ENCODE data around the gene UBN1.

UBN1 gene

GRCh38 chr16:4879049-4879448 is 31.8 kb downstream of the UBN1 start:
- TF ChIP-seq SIN3A (IDR thresholded peaks at IDR 0.05; ENCODE audit: borderline replicate concordance, insufficient read depth, low read length) (no peak), FOXP2 (optimal IDR thresholded peaks at IDR 0.05; ENCODE audit: borderline replicate concordance, extremely low read depth, extremely low read length, insufficient read depth) (no peak), REST (IDR thresholded peaks at IDR 0.05; ENCODE audit: insufficient read depth in 1 of 2, low read depth in 2 of 2, low read length in 2 of 2) (no peak), TAF1 (IDR thresholded peaks at IDR 0.05; ENCODE audit: borderline replicate concordance, insufficient read depth, low read length) (no peak), POLR2AphosphoS5 (IDR thresholded peaks at IDR 0.05; ENCODE audit: low read depth, low read length) (no peak)

GRCh38 chr16:4880006-4880580 is 32.8 kb downstream of the UBN1 start:
- TF ChIP-seq SIN3A (IDR thresholded peaks at IDR 0.05; ENCODE audit: borderline replicate concordance, insufficient read depth, low read length) (no peak), REST (IDR thresholded peaks at IDR 0.05; ENCODE audit: insufficient read depth in 1 of 2, low read depth in 2 of 2, low read length in 2 of 2) (no peak), TAF1 (IDR thresholded peaks at IDR 0.05; ENCODE audit: borderline replicate concordance, insufficient read depth, low read length) (no peak), POLR2AphosphoS5 (IDR thresholded peaks at IDR 0.05; ENCODE audit: low read depth, low read length) (no peak), FOXP2 (optimal IDR thresholded peaks at IDR 0.05; ENCODE audit: borderline replicate concordance, extremely low read depth, extremely low read length, insufficient read depth) (no peak)

GRCh38 chr16:4882000-4882632 is 34.8 kb downstream of the UBN1 start:
- TF ChIP-seq POLR2AphosphoS5 (IDR thresholded peaks at IDR 0.05; ENCODE audit: low read depth, low read length), result no peak
- TF ChIP-seq FOXP2 (optimal IDR thresholded peaks at IDR 0.05; ENCODE audit: borderline replicate concordance, extremely low read depth, extremely low read length, insufficient read depth), result no peak
- TF ChIP-seq SIN3A (IDR thresholded peaks at IDR 0.05; ENCODE audit: borderline replicate concordance, insufficient read depth, low read length), result no peak
- TF ChIP-seq TAF1 (IDR thresholded peaks at IDR 0.05; ENCODE audit: borderline replicate concordance, insufficient read depth, low read length), result no peak
- TF ChIP-seq REST (IDR thresholded peaks at IDR 0.05; ENCODE audit: insufficient read depth in 1 of 2, low read depth in 2 of 2, low read length in 2 of 2), result no peak

- TF ChIP-seq TAF1 (IDR thresholded peaks at IDR 0.05; ENCODE audit: borderline replicate concordance, insufficient read depth, low read length) (no peak), POLR2AphosphoS5 (IDR thresholded peaks at IDR 0.05; ENCODE audit: low read depth, low read length) (no peak), FOXP2 (optimal IDR thresholded peaks at IDR 0.05; ENCODE audit: borderline replicate concordance, extremely low read depth, extremely low read length, insufficient read depth) (no peak), SIN3A (IDR thresholded peaks at IDR 0.05; ENCODE audit: borderline replicate concordance, insufficient read depth, low read length) (no peak), REST (IDR thresholded peaks at IDR 0.05; ENCODE audit: insufficient read depth in 1 of 2, low read depth in 2 of 2, low read length in 2 of 2) (no peak)
Measured at GRCh38 chr16:4882633-4883285, 35.5 kb downstream of the UBN1 start.

Data from PFSK-1 (cell line).